Activated CD4-positive, alpha-beta memory T cell treated with anti-CD3 and anti-CD28 coated beads for 36 hours (primary cell): ENCODE measurements around the gene TUBB1. TPM values are rescaled to one million over a fixed set of nuclear protein-coding genes. Genes with fewer than 3 reads are reported as not detected.
A peak's percentile ranks its signal among the peaks of the same experiment; 100 is the strongest.

Experiments
- CTCF ChIA-PET: fragments of 350-600 bp; sonication (Branson Sonifier 250); formaldehyde crosslinking; loops from one replicate; lab custom pipeline; 2021; ENCODE audit warnings: antibody characterized with exemption, inconsistent platforms; lab: Charles Lee
- POLR2A ChIA-PET: fragments of 350-600 bp; sonication (Branson Sonifier 250); formaldehyde crosslinking; loops from one replicate; lab custom pipeline; 2021; ENCODE audit warnings: antibody characterized with exemption; lab: Charles Lee
- DNase-seq: peaks from one replicate; pipeline ENCODE4 v3.0.0-alpha.2; 2020
- H3K27ac Mint-ChIP-seq: one replicate; pipeline ENCODE4 v1.8.0; 2021; ENCODE audit warnings: mixed read lengths
- H3K27me3 Mint-ChIP-seq: one replicate; pipeline ENCODE4 v1.8.0; 2021; ENCODE audit warnings: mixed read lengths
- H3K36me3 Mint-ChIP-seq: one replicate; pipeline ENCODE4 v1.8.0; 2021; ENCODE audit warnings: mixed read lengths
- H3K4me1 Mint-ChIP-seq: one replicate; pipeline ENCODE4 v1.8.0; 2021; ENCODE audit warnings: low read depth, mixed read lengths
- H3K4me3 Mint-ChIP-seq: one replicate; pipeline ENCODE4 v1.8.0; 2021; ENCODE audit warnings: mild to moderate bottlenecking, mixed read lengths
- H3K9me3 Mint-ChIP-seq: one replicate; pipeline ENCODE4 v1.8.0; 2021; ENCODE audit warnings: mixed read lengths
- intact Hi-C: fragments of 100-400 bp; cut with micrococcal nuclease; formaldehyde crosslinking; loops from one replicate; pipeline ENCODE4 v1.15.1; 2023
- total RNA-seq, 2 experiments: library from RNA; stranded (reverse); gene quantifications; one replicate each; pipeline ENCODE4 v1.2.3, GENCODE V29; 2021

TUBB1 gene
- total RNA-seq, 2 experiments from 2014 or later: not detected

GRCh38 chr20:59075934-59076508, 56.8 kb downstream of the TUBB1 start:
- DNase-seq: peak; percentile 38
- no peak overlapping the region for H3K4me3 Mint-ChIP-seq
- H3K27ac Mint-ChIP-seq: no peak overlapping the region
- ChIA-PET POLR2A (no interaction called here), CTCF (interaction anchor here (0.6 to 1.8 kb wide), 4 partner anchors 12 to 133 kb away, joined by 3 to 8 read pairs (median 4); no protein-coding TSS in a partner anchor)
- H3K36me3 Mint-ChIP-seq: no peaks in the 10 kb centered on the region
- H3K27me3 Mint-ChIP-seq: peaks cover 31% of the 10 kb centered on the region
- no peaks in the 10 kb centered on the region for H3K9me3 Mint-ChIP-seq
- intact Hi-C loops: no loop called here
- H3K4me1 Mint-ChIP-seq: peaks cover 47% of the 10 kb centered on the region

Other genes with a start within 250 kb of the TUBB1 start
- 1 to 10 TPM; 1.1 to 1.3 TPM for gene GNAS-AS1, start 168.5 kb upstream of the TUBB1 start, total RNA-seq
- gene GNAS, start 166.7 kb upstream of the TUBB1 start, total RNA-seq: 100 to 1,000 TPM; 658 to 692 TPM
- 10 to 100 TPM; 80.5 to 92.3 TPM for gene NELFCD, start 38.2 kb upstream of the TUBB1 start, total RNA-seq
- gene CTSZ, start 12.2 kb upstream of the TUBB1 start, total RNA-seq: 10 to 100 TPM; 32.9 to 34.8 TPM
- 10 to 100 TPM; 82.2 to 90.4 TPM for gene ATP5F1E, start 12.9 kb downstream of the TUBB1 start, total RNA-seq
- 100 to 1,000 TPM; 148 to 151 TPM for gene PRELID3B, start 23.4 kb downstream of the TUBB1 start, total RNA-seq
- 1 to 10 TPM; 7.6 to 9.4 TPM for gene ZNF831, start 144.4 kb downstream of the TUBB1 start, total RNA-seq